HEK293 (cell line): ENCODE measurements around the gene C21orf91.

Source experiments
- SP2 ChIP-seq: fragments of 450-650 bp; formaldehyde crosslinking; IDR thresholded peaks from 2 replicates; pipeline ENCODE4 v1.5.1; 2016; ENCODE audit warnings: missing biosample characterization, missing genetic modification characterization
- ZNF24 ChIP-seq: fragments of 450-650 bp; formaldehyde crosslinking; IDR thresholded peaks from 2 replicates; pipeline ENCODE4 v1.5.1; 2016; ENCODE audit warnings: missing biosample characterization, missing genetic modification characterization
- TF ChIP-seq, protein P1 (sequence below): fragments of 450-650 bp; formaldehyde crosslinking; IDR thresholded peaks from 2 replicates; pipeline ENCODE4 v1.5.1; 2016; ENCODE audit warnings: missing biosample characterization, missing genetic modification characterization, low read depth
- TF ChIP-seq, protein P2 (sequence below): fragments of 450-650 bp; formaldehyde crosslinking; IDR thresholded peaks from 2 replicates; pipeline ENCODE4 v1.5.1; 2017; ENCODE audit warnings: missing biosample characterization, missing genetic modification characterization

DNA sequence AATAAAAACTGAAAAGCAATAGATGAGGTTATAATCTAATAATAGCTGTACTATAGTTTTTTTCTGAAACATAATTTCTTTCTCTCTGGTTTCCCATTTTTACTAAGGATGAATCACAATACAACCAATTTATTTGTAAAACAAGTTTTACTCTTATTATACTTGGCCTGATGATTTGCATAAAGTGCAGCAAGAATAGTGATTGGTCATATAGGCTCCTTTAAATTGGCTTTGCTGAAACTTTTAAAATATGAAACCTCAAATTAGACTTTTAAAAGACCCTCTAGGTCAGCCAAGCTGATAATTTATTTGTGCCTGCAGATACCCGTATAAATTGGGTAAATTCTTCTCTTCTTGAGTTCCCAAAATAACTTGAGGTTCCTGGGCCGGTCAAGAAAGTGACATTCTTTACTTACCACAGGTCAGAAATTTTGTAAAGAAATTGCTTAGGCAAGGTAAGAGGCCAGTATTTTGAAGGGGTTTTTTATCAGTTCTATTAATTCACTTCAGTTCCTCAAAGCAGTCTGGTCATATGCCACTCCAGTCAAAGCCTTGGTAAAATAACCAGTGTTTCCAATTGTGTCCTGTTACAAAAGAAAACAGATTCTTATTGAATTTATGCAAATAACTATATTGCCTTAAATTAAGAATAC is 76.1 kb downstream of the C21orf91 start:
- TF ChIP-seq, protein P1, sequence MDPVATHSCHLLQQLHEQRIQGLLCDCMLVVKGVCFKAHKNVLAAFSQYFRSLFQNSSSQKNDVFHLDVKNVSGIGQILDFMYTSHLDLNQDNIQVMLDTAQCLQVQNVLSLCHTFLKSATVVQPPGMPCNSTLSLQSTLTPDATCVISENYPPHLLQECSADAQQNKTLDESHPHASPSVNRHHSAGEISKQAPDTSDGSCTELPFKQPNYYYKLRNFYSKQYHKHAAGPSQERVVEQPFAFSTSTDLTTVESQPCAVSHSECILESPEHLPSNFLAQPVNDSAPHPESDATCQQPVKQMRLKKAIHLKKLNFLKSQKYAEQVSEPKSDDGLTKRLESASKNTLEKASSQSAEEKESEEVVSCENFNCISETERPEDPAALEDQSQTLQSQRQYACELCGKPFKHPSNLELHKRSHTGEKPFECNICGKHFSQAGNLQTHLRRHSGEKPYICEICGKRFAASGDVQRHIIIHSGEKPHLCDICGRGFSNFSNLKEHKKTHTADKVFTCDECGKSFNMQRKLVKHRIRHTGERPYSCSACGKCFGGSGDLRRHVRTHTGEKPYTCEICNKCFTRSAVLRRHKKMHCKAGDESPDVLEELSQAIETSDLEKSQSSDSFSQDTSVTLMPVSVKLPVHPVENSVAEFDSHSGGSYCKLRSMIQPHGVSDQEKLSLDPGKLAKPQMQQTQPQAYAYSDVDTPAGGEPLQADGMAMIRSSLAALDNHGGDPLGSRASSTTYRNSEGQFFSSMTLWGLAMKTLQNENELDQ = no peak
- TF ChIP-seq SP2 (tag by site-specific recombination) (no peak), ZNF24 (no peak)
- TF ChIP-seq, protein P2, sequence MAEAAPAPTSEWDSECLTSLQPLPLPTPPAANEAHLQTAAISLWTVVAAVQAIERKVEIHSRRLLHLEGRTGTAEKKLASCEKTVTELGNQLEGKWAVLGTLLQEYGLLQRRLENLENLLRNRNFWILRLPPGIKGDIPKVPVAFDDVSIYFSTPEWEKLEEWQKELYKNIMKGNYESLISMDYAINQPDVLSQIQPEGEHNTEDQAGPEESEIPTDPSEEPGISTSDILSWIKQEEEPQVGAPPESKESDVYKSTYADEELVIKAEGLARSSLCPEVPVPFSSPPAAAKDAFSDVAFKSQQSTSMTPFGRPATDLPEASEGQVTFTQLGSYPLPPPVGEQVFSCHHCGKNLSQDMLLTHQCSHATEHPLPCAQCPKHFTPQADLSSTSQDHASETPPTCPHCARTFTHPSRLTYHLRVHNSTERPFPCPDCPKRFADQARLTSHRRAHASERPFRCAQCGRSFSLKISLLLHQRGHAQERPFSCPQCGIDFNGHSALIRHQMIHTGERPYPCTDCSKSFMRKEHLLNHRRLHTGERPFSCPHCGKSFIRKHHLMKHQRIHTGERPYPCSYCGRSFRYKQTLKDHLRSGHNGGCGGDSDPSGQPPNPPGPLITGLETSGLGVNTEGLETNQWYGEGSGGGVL (tag by site-specific recombination) = no peak
